OCI-LY3 (cell line): Measurements from ENCODE around the gene BCAN.

Experiments used
- CTCF ChIP-seq: fragments of 200-600, 300-600 bp; sonication (generic); IDR thresholded peaks from 2 replicates; pipeline ENCODE4 v1.5.1; 2014; ENCODE audit warnings: antibody characterized with exemption, low read length, low read depth
- EZH2phosphoT487 ChIP-seq: fragments of 200-600 bp; shearing (Covaris generic); IDR thresholded peaks from 2 replicates; pipeline ENCODE4 v1.6.1; 2018; ENCODE audit warnings: antibody characterized with exemption, mixed run types, low read depth

DNA sequence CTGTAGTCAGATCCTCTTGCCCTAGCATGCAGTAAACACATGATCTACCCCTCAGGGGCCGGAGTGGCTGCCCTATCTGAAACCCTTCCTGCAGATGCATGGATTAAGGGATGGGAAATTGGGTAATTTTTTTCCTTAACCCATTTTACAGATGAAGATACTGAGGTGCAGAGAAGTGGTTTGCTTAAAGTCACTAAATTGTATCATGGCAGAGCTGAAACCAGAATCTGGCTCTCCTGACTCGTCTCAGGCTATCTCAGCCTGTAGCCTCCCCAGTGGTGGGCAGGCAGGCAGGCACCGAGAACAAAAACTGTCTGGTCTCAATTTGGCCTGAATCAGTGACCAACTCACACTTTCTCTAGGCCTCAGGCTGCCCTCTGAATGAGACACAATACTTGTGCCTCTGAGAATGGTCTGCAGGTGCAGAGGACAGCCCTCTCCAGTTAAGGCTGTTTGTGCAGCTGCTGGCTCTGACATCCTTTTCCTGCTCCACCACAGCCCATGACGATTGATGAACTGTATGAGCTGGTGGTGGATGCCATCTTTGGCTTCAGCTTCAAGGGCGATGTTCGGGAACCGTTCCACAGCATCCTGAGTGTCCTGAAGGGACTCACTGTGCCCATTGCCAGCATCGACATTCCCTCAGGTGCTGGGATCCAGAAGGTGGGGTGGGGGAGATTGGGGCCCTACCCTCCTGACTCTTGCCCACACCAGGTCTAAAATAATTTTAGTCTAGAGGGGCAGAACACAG is 48.8 kb upstream of the BCAN start:
- TF ChIP-seq CTCF (no peak), EZH2phosphoT487 (no peak)
